Right renal cortex interstitium (tissue), 3 donors: ENCODE results near the gene ZNF605. TPM values are rescaled to one million over a fixed set of nuclear protein-coding genes. Genes with fewer than 3 reads are reported as not detected.
A peak's percentile ranks its signal among the peaks of the same experiment; 100 is the strongest.
"Not testable (repeated sequence)": the region's sequence is repeated elsewhere in the genome, so short reads cannot be mapped to it uniquely, and the experiment has no call there.

ENCODE experiments used
- DNase-seq, 3 donors: peaks; one replicate each; pipeline ENCODE4 v3.0.0-alpha.2; 2013; ENCODE audit warnings: low read depth in 3 of 3, low spot score in 2 of 3
- polyA plus RNA-seq, 3 donors: library from polyadenylated mRNA; unstranded; fragments of 120-200 nt; gene quantifications; one replicate each; pipeline ENCODE4 v1.2.1, GENCODE V29; 2013; ENCODE audit not compliant: insufficient read length in 3 of 3

Gene ZNF605
- 10 to 100 TPM; 23.7 to 25.8 (median 25.3) TPM for polyA plus RNA-seq

- peak; percentile 85 to 90 (median 90) for DNase-seq
These were observed at the start of gene ZNF605 for GRCh38 chr12:132956011-132956788. Gene ZNF605, minus strand, starts transcription at chr12:132956306. Its CDS starts 10,671 bp downstream, at chr12:132945635.

GRCh38 chr12:132998741-132999140 lies 42.6 kb upstream of the ZNF605 start:
- DNase-seq, result no peak

- no peak for DNase-seq
These were observed 30.7 kb upstream of the ZNF605 start for GRCh38 chr12:132986885-132987225.

- peak; percentile 87 to 93 (median 88) for DNase-seq
These were observed 30.1 kb upstream of the ZNF605 start, which contains the start of gene ZNF26 for GRCh38 chr12:132986001-132986884. Gene ZNF26, plus strand, starts transcription at chr12:132986367. Its CDS starts 474 bp downstream, at chr12:132986841.

GRCh38 chr12:132976870-132977269 lies 20.8 kb upstream of the ZNF605 start:
- DNase-seq, result not testable (repeated sequence)

GRCh38 chr12:132972374-132972773 lies 16.3 kb upstream of the ZNF605 start:
- DNase-seq, result no peak

- no peak for DNase-seq
These were observed 11.6 kb upstream of the ZNF605 start for GRCh38 chr12:132967736-132968135.

- no peak for DNase-seq
These were observed 10.7 kb upstream of the ZNF605 start for GRCh38 chr12:132966676-132967415.

- DNase-seq, result no peak
These were observed 9.7 kb upstream of the ZNF605 start for GRCh38 chr12:132965796-132966195.

- DNase-seq, result not testable (repeated sequence)
These were observed 7.8 kb upstream of the ZNF605 start for GRCh38 chr12:132963947-132964346.

GRCh38 chr12:132961790-132962189 lies 5.7 kb upstream of the ZNF605 start:
- DNase-seq, result not testable (repeated sequence)

GRCh38 chr12:132955094-132956010 lies 754 bp downstream of the ZNF605 start:
- DNase-seq, result peak; percentile 45 to 56 (median 48)

GRCh38 chr12:132954471-132955048 lies 1.5 kb downstream of the ZNF605 start:
- no peak for DNase-seq

- DNase-seq, result no peak
These were observed 2.3 kb downstream of the ZNF605 start for GRCh38 chr12:132953771-132954170.

- DNase-seq, result no peak
These were observed 3.0 kb downstream of the ZNF605 start for GRCh38 chr12:132953163-132953425.

- no peak for DNase-seq
These were observed 3.5 kb downstream of the ZNF605 start for GRCh38 chr12:132952371-132953162.

GRCh38 chr12:132951649-132952048 lies 4.5 kb downstream of the ZNF605 start:
- no peak for DNase-seq

- no peak for DNase-seq
These were observed 5.1 kb downstream of the ZNF605 start for GRCh38 chr12:132950844-132951535.
